Esophagus muscularis mucosa (tissue), 4 donors: ENCODE data around the gene WDR75.
"Not testable (repeated sequence)": the region's sequence is repeated elsewhere in the genome, so short reads cannot be mapped to it uniquely, and the experiment has no call there.

ENCODE experiments used
- EP300 ChIP-seq: sonication (generic); formaldehyde crosslinking; IDR thresholded peaks from one replicate; pipeline ENCODE4 v1.6.1; 2017; ENCODE audit warnings: antibody characterized with exemption
- POLR2A ChIP-seq: fragments of 450-650 bp; IDR thresholded peaks from one replicate; pipeline ENCODE4 v1.6.1; 2017; ENCODE audit warnings: antibody characterized with exemption, moderate library complexity, mild to moderate bottlenecking, low read depth
- POLR2AphosphoS5 ChIP-seq, 2 donors: sonication (generic); formaldehyde crosslinking; IDR thresholded peaks; one replicate each; pipeline ENCODE4 v1.6.1; 2017; ENCODE audit warnings: antibody characterized with exemption in 2 of 2
- TF ChIP-seq, protein P1 (sequence below), 3 experiments: fragments of 200-600 bp in 2 of 3; fragments of 450-650 bp in 1 of 3; sonication (generic) in 2 of 3; IDR thresholded peaks; one replicate each; pipeline ENCODE4 v1.5.1; 2017 to 2019; ENCODE audit warnings: antibody characterized with exemption in 3 of 3, mild to moderate bottlenecking in 2 of 3, moderate library complexity in 1 of 3

DNA sequence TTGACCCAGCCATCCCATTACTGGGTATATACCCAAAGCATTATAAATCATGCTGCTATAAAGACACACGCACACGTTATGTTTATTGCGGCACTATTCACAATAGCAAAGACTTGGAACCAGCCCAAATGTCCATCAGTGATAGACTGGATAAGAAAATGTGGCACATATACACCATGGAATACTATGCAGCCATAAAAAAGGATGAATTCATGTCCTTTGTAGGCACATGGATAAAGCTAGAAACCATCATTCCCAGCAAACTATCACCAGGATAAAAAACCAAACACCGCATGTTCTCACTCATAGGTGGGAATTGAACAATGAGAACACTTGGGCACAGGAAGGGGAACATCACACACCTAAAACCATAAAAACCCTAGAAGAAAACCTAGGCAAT, 5.5 kb upstream of the WDR75 start:
- TF ChIP-seq, protein P1, sequence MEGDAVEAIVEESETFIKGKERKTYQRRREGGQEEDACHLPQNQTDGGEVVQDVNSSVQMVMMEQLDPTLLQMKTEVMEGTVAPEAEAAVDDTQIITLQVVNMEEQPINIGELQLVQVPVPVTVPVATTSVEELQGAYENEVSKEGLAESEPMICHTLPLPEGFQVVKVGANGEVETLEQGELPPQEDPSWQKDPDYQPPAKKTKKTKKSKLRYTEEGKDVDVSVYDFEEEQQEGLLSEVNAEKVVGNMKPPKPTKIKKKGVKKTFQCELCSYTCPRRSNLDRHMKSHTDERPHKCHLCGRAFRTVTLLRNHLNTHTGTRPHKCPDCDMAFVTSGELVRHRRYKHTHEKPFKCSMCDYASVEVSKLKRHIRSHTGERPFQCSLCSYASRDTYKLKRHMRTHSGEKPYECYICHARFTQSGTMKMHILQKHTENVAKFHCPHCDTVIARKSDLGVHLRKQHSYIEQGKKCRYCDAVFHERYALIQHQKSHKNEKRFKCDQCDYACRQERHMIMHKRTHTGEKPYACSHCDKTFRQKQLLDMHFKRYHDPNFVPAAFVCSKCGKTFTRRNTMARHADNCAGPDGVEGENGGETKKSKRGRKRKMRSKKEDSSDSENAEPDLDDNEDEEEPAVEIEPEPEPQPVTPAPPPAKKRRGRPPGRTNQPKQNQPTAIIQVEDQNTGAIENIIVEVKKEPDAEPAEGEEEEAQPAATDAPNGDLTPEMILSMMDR (IDR thresholded peaks at IDR 0.05) = not testable (repeated sequence)
- TF ChIP-seq EP300; POLR2AphosphoS5 (IDR thresholded peaks at IDR 0.05); POLR2A: not testable (repeated sequence)
